HG03103 (cell line): ENCODE results near the gene BRSK2.

Experiments
- ATAC-seq: cut with Tn5 transposase; IDR thresholded peaks from one replicate; pipeline ENCODE4 v1.9.1; 2021; ENCODE audit warnings: low read depth; ENCODE audit not compliant: unreplicated experiment

Gene BRSK2

GRCh38 chr11:1393038-1393710, 3.4 kb downstream of the BRSK2 start:
- no peak for ATAC-seq

GRCh38 chr11:1394936-1395772, 5.4 kb downstream of the BRSK2 start:
- ATAC-seq = no peak

- no peak for ATAC-seq
Measured at GRCh38 chr11:1395773-1396374, 6.1 kb downstream of the BRSK2 start.

- no peak for ATAC-seq
Measured at GRCh38 chr11:1396375-1396841, 6.7 kb downstream of the BRSK2 start.

- ATAC-seq = no peak
Measured at GRCh38 chr11:1397146-1397861, 7.6 kb downstream of the BRSK2 start.

- no peak for ATAC-seq
Measured at GRCh38 chr11:1397862-1398527, 8.3 kb downstream of the BRSK2 start.

- no peak for ATAC-seq
Measured at GRCh38 chr11:1398528-1399235, 8.9 kb downstream of the BRSK2 start.

- ATAC-seq = no peak
Measured at GRCh38 chr11:1399386-1400316, 9.9 kb downstream of the BRSK2 start.

- no peak for ATAC-seq
Measured at GRCh38 chr11:1400317-1401170, 10.8 kb downstream of the BRSK2 start.

- no peak for ATAC-seq
Measured at GRCh38 chr11:1401171-1401445, 11.4 kb downstream of the BRSK2 start.

GRCh38 chr11:1401656-1402221, 12.0 kb downstream of the BRSK2 start:
- no peak for ATAC-seq

GRCh38 chr11:1402355-1403077, 12.8 kb downstream of the BRSK2 start:
- ATAC-seq = no peak

- ATAC-seq = no peak
Measured at GRCh38 chr11:1403078-1403620, 13.4 kb downstream of the BRSK2 start.

- ATAC-seq = no peak
Measured at GRCh38 chr11:1403721-1404460, 14.2 kb downstream of the BRSK2 start.

- ATAC-seq = no peak
Measured at GRCh38 chr11:1404461-1405185, 14.9 kb downstream of the BRSK2 start.
